GM19023 (cell line): ENCODE data around the gene DNAJB1.

ENCODE experiments used
- ATAC-seq: cut with Tn5 transposase; IDR thresholded peaks from one replicate; pipeline ENCODE4 v1.9.1; 2021; ENCODE audit warnings: mild to moderate bottlenecking, moderate library complexity; ENCODE audit not compliant: unreplicated experiment

The DNAJB1 gene

GRCh38 chr19:14475251-14476073, 42.7 kb downstream of the DNAJB1 start, which contains the start of gene PTGER1:
Gene PTGER1 (minus strand): TSS chr19:14475354. CDS start chr19:14474320, 1,034 bp downstream.
- ATAC-seq, result no peak

GRCh38 chr19:14474827-14475226, 43.4 kb downstream of the DNAJB1 start:
- no peak for ATAC-seq

- no peak for ATAC-seq
These were observed 44.1 kb downstream of the DNAJB1 start for GRCh38 chr19:14473978-14474578.

GRCh38 chr19:14473073-14473977, 44.9 kb downstream of the DNAJB1 start:
- ATAC-seq, result no peak

- no peak for ATAC-seq
These were observed 45.8 kb downstream of the DNAJB1 start for GRCh38 chr19:14472202-14472938.

GRCh38 chr19:14471436-14472187, 46.6 kb downstream of the DNAJB1 start:
- no peak for ATAC-seq

GRCh38 chr19:14470031-14470876, 47.9 kb downstream of the DNAJB1 start:
- no peak for ATAC-seq

GRCh38 chr19:14467816-14468215, 50.4 kb downstream of the DNAJB1 start:
- ATAC-seq, result no peak

- ATAC-seq, result no peak
These were observed 50.8 kb downstream of the DNAJB1 start for GRCh38 chr19:14467391-14467790.
